Subcutaneous abdominal adipose tissue (tissue), 5 donors: ENCODE data around the gene CTNND2.
"Not testable (repeated sequence)": the region's sequence is repeated elsewhere in the genome, so short reads cannot be mapped to it uniquely, and the experiment has no call there.

Experiments used
- H3K27ac ChIP-seq: one replicate; pipeline ENCODE4 v1.7.0; 2013; ENCODE audit warnings: low read depth, mild to moderate bottlenecking, inconsistent platforms, low read length, moderate library complexity
- H3K27me3 ChIP-seq, 5 donors: one replicate each; pipeline ENCODE4 v1.7.0; 2013; ENCODE audit warnings: low read length in 5 of 5, inconsistent platforms in 1 of 5; ENCODE audit not compliant: control insufficient read depth in 5 of 5, insufficient read depth in 4 of 5
- H3K36me3 ChIP-seq, 5 donors: one replicate each; pipeline ENCODE4 v1.7.0; 2013; ENCODE audit warnings: low read length in 5 of 5; ENCODE audit not compliant: control insufficient read depth in 5 of 5, insufficient read depth in 5 of 5
- H3K4me1 ChIP-seq, 5 donors: one replicate each; pipeline ENCODE4 v1.7.0; 2013; ENCODE audit warnings: low read length in 5 of 5, mild to moderate bottlenecking in 3 of 5, moderate library complexity in 1 of 5; ENCODE audit not compliant: control insufficient read depth in 5 of 5, insufficient read depth in 5 of 5
- H3K4me3 ChIP-seq, 5 donors: one replicate each; pipeline ENCODE4 v1.7.0; 2013; ENCODE audit warnings: low read length in 5 of 5, low read depth in 1 of 5
- H3K9ac ChIP-seq, 5 donors: one replicate each; pipeline ENCODE4 v1.7.0; 2013; ENCODE audit warnings: low read length in 5 of 5, mild to moderate bottlenecking in 4 of 5, moderate library complexity in 3 of 5
- H3K9me3 ChIP-seq, 5 donors: one replicate each; pipeline ENCODE4 v1.7.0; 2013; ENCODE audit warnings: low read length in 5 of 5; ENCODE audit not compliant: control insufficient read depth in 5 of 5
- donor health status: healthy.
- donor health status: healthy.
- donor health status: healthy.
- donor health status: healthy.
- donor health status: healthy.

CTNND2 gene

GRCh38 chr5:11619339-11620024, 284.8 kb downstream of the CTNND2 start:
- no peaks in the 10 kb centered on the region for H3K27me3 ChIP-seq
- no peak overlapping the region for H3K9ac ChIP-seq
- no peaks in the 10 kb centered on the region for H3K4me1 ChIP-seq
- no peaks in the 10 kb centered on the region for H3K9me3 ChIP-seq
- H3K36me3 ChIP-seq, result no peaks in the 10 kb centered on the region
- no peak overlapping the region for H3K27ac ChIP-seq
- H3K4me3 ChIP-seq, result no peak overlapping the region

DNA sequence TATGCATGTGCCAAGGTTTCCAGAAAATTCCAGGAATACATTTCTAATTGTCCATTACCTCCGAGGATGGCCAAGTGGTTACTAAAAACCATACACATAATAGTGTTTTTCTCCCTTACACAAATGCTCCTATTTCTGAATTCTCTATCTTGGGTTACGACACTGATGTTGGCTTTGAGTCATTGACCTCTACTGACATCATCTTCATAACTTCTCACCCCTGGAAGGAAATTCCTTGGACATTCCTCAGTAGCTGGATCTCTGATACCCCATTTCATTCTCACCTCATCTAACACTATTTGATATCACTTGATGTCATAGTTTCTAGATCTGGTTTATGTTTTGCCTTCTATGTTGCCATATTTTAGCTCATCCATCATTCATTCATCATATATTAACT, 287.2 kb downstream of the CTNND2 start:
- H3K9me3 ChIP-seq, result no peaks in the 10 kb centered on the region
- no peak overlapping the region for H3K9ac ChIP-seq
- H3K27me3 ChIP-seq, result no peaks in the 10 kb centered on the region
- no peak overlapping the region for H3K4me3 ChIP-seq
- no peaks in the 10 kb centered on the region for H3K36me3 ChIP-seq
- H3K4me1 ChIP-seq, result no peaks in the 10 kb centered on the region
- no peak overlapping the region for H3K27ac ChIP-seq

- H3K4me1 ChIP-seq, H3K4me3 ChIP-seq, H3K27ac ChIP-seq, H3K27me3 ChIP-seq, H3K9me3 ChIP-seq, H3K36me3 ChIP-seq, H3K9ac ChIP-seq: not testable (repeated sequence)
These were observed 287.6 kb downstream of the CTNND2 start for GRCh38 chr5:11616624-11617023.

GRCh38 chr5:11611011-11611410, 293.2 kb downstream of the CTNND2 start:
- Histone ChIP-seq H3K4me1 (no peaks in the 10 kb centered on the region), H3K9ac (no peak overlapping the region), H3K9me3 (no peaks in the 10 kb centered on the region), H3K27me3 (no peaks in the 10 kb centered on the region), H3K4me3 (no peak overlapping the region), H3K36me3 (no peaks in the 10 kb centered on the region), H3K27ac (no peak overlapping the region)

DNA sequence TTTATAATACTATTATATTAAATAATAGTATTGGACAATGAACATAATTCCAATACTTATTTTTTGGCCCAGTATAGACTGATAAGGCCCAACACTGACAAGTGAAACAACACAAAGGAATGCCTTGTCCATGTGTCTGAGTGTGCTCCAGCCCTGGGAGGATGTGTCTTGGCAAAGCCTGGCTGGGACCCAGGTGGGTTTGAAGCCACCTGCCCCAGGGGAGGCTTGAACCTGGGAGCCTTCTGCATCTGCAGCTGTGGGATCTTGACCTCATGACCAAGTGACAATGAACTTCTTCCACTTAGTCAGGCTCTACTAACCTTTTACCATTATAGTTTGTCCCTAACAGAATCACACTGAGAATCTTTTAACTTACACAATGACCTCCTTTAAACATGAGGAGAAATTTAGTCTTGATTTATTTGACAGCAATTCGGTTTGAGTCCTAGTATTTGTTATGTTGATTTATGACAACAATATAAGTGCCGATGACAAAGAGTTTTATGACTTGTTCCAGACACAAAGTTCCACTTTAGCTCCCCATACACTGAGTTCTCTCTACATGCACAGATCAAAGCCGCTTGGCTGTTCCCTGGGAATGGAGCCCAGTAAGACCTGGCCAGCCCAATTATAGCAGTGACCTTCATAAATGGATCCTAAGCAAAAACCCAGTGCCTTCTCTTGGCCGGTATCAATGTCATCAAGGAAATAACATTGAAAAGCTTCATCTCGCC, 294.5 kb downstream of the CTNND2 start:
- Histone ChIP-seq H3K9ac (no peak overlapping the region), H3K4me3 (no peak overlapping the region), H3K4me1 (no peaks in the 10 kb centered on the region), H3K27ac (no peak overlapping the region), H3K36me3 (no peaks in the 10 kb centered on the region), H3K27me3 (no peaks in the 10 kb centered on the region), H3K9me3 (no peaks in the 10 kb centered on the region)

DNA sequence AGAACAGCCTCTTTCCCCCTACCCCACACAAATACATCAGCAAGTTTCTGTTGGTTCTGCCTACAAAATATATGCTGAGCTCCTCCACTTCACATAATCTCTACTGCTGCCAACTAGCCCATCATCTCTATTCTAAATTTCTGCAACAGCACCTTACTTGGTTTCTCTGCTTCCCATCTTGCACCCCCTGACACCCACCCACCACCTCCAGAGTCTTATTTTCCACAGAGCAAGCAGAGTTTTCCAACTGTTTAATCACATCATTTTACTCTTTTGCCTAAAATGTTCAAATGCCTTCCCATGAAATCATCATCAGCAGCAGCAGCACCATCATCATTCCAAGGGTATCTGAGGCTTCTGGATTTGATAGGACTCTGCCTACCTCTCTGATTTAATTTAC, 295.7 kb downstream of the CTNND2 start:
- no peak overlapping the region for H3K27ac ChIP-seq
- H3K27me3 ChIP-seq, result no peaks in the 10 kb centered on the region
- no peak overlapping the region for H3K9ac ChIP-seq
- H3K36me3 ChIP-seq, result no peaks in the 10 kb centered on the region
- H3K4me3 ChIP-seq, result no peak overlapping the region
- H3K4me1 ChIP-seq, result no peaks in the 10 kb centered on the region
- no peaks in the 10 kb centered on the region for H3K9me3 ChIP-seq

- Histone ChIP-seq H3K27me3 (no peaks in the 10 kb centered on the region), H3K27ac (no peak overlapping the region), H3K9me3 (no peaks in the 10 kb centered on the region), H3K36me3 (no peaks in the 10 kb centered on the region), H3K4me1 (no peaks in the 10 kb centered on the region), H3K4me3 (no peak overlapping the region), H3K9ac (no peak overlapping the region)
These were observed 296.2 kb downstream of the CTNND2 start for GRCh38 chr5:11607944-11608483.

DNA sequence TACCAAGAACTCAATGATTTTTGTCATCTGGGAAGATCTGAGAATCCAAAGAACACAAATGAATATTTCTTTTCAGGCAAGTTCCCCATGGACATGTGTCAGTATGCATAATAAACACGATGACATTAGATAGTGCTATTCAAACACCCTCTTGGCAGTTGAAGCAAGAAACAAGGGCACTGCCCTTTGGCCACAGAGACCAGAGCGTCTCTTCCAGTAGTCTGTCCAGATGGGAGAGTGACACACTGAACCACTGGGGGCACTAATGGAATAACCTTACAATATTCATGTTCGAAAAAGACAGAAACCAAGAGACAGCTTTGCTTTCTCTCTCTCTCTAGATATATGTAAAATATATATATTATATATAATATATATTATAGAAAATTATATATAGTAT, 301.9 kb downstream of the CTNND2 start:
- no peak overlapping the region for H3K9ac ChIP-seq
- H3K36me3 ChIP-seq, result no peaks in the 10 kb centered on the region
- no peak overlapping the region for H3K4me3 ChIP-seq
- no peaks in the 10 kb centered on the region for H3K4me1 ChIP-seq
- H3K9me3 ChIP-seq, result no peaks in the 10 kb centered on the region
- H3K27me3 ChIP-seq, result no peaks in the 10 kb centered on the region
- H3K27ac ChIP-seq, result no peak overlapping the region

DNA sequence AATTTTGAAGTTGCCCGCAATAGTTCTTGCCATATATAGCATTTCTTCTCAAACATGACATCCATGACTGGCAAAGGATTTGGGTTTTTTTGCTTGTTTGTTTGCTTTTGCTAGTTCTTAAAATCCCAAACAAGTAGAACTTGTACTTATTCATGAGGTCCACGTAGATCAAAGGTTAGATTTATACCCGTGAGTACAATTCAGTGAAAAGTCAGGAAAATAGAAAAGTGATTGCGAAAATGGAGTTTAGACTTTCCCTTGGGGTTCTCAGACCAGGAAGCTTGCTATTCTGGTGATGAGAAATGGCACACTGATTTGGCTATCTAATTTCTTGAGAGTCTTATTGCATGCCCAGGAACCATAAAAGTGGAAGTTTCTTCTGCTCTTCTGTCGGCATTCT, 304.7 kb downstream of the CTNND2 start:
- H3K4me1 ChIP-seq, result peaks cover 0 to 3% (median 0%) of the 10 kb centered on the region in 5 donors
- H3K36me3 ChIP-seq, result no peaks in the 10 kb centered on the region
- H3K9ac ChIP-seq, result no peak overlapping the region
- H3K4me3 ChIP-seq, result no peak overlapping the region
- no peaks in the 10 kb centered on the region for H3K27me3 ChIP-seq
- no peaks in the 10 kb centered on the region for H3K9me3 ChIP-seq
- no peak overlapping the region for H3K27ac ChIP-seq

GRCh38 chr5:11596657-11597071, 307.6 kb downstream of the CTNND2 start:
- no peak overlapping the region for H3K9ac ChIP-seq
- no peak overlapping the region for H3K27ac ChIP-seq
- no peaks in the 10 kb centered on the region for H3K9me3 ChIP-seq
- H3K36me3 ChIP-seq, result no peaks in the 10 kb centered on the region
- no peaks in the 10 kb centered on the region for H3K27me3 ChIP-seq
- H3K4me1 ChIP-seq, result peaks cover 0 to 3% (median 0%) of the 10 kb centered on the region in 5 donors
- H3K4me3 ChIP-seq, result no peak overlapping the region
